GM19043 (cell line): Measurements from ENCODE around the gene TMUB2.
"Not testable (repeated sequence)": the region's sequence is repeated elsewhere in the genome, so short reads cannot be mapped to it uniquely, and the experiment has no call there.

Source experiments
- ATAC-seq: cut with Tn5 transposase; IDR thresholded peaks from one replicate; pipeline ENCODE4 v1.9.1; 2021; ENCODE audit warnings: low read depth; ENCODE audit not compliant: unreplicated experiment

TMUB2 gene

GRCh38 chr17:44217738-44218343, 31.1 kb downstream of the TMUB2 start:
- ATAC-seq = no peak

DNA sequence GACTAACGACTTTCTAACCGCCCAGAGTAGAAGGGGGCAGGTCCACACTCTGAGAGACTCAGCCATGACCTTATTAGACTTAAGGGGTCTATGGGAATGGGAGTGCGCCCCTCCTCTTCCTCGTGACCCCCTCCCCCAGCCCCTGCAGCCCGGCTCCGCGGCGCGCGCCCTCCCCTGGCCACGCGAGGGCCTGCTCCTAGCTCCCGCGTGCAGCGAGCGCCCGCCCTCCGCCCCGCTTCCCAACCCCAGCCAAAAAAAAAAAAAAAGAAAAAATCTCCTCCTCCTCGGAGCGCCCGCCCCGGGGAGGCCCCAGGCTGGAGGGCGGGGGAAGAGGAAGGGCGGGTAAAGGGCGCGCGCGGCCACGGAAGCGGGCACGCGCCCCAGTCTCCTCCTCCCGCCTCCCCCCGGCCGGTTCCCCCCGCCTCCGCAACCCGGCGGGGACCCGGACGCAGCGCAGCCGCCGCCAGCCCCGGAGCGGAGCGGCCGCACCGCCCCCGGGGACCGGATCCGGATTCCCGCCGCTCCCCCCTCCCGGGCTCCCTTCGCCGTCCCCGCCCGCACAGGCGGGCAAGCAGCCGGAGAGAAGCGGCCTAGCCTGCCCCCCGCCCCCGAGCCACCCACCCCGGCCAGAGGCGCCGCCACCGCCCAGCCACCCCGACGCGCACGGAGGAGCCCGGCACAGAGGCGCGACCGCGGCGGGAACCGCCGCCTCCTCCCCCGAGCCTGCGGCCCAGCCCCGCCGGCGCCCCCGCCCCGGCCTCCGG, 31.8 kb downstream of the TMUB2 start:
- no peak for ATAC-seq

- ATAC-seq = no peak
These were observed 32.4 kb downstream of the TMUB2 start for GRCh38 chr17:44219108-44219615.

DNA sequence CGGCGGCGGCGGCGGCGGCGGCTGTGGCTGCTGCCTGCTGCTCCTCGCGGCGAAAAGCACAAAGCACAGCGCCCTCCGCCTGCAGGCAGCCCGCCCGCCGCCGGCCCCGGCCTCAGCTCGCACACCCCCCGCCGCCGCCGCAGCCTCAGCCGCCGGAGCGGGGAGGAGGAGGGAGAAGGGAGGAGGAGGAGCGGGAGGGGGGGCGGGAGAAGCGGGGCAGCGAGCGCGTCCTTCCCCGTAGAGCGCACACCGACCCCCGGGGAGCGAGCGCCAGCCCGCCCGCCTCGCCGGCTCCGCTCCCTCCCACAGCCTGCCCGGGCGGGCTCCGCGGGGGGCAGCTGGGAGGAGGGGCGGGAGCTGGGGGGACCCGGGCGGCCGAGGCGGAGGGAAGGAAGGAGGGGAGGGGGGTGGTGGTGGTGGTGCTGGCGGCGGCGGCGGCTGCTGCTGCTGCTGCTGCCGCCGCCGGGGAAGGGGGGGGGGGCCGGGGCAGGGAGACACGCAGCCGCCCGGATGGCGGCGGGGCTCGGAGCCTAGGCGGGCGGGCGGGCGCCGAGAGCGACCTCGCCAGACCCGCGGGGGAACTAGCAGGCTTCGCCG, 32.9 kb downstream of the TMUB2 start, which contains the start of gene UBTF:
UBTF (minus strand) TSS at position 60 of the 597 bp plus-strand sequence. CDS start 1,446 bp downstream, outside the sequence.
- no peak for ATAC-seq

- ATAC-seq = no peak
These were observed 33.7 kb downstream of the TMUB2 start for GRCh38 chr17:44220213-44221083.

GRCh38 chr17:44221084-44221861, 34.5 kb downstream of the TMUB2 start:
- no peak for ATAC-seq

- ATAC-seq = no peak
These were observed 35.0 kb downstream of the TMUB2 start for GRCh38 chr17:44221862-44222111.

- no peak for ATAC-seq
These were observed 35.5 kb downstream of the TMUB2 start for GRCh38 chr17:44222112-44222869.

- ATAC-seq = no peak
These were observed 36.8 kb downstream of the TMUB2 start for GRCh38 chr17:44223541-44224071.

GRCh38 chr17:44229090-44229489, 42.3 kb downstream of the TMUB2 start:
- no peak for ATAC-seq

- no peak for ATAC-seq
These were observed 43.4 kb downstream of the TMUB2 start for GRCh38 chr17:44230140-44230539.

GRCh38 chr17:44232061-44232460, 45.3 kb downstream of the TMUB2 start:
- no peak for ATAC-seq

DNA sequence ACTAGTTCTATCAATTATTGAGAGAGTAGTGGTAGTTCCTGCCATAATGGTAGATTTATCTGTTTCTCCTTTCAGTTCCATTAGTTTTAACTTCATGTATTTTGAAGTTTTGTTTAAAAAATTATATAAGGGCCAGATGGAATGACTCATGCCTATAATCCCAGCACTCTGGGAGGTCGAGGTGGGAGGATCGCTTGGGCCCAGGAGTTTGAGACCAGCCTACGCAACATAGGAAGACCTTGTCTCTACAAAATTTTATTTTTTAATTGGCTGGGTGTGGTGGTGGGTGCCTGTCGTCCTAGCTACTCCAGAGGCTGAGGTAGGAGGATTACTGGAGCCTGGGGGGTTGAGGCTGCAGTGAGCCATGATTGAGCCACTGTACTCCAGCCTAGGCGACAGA, 46.8 kb downstream of the TMUB2 start:
- no peak for ATAC-seq

DNA sequence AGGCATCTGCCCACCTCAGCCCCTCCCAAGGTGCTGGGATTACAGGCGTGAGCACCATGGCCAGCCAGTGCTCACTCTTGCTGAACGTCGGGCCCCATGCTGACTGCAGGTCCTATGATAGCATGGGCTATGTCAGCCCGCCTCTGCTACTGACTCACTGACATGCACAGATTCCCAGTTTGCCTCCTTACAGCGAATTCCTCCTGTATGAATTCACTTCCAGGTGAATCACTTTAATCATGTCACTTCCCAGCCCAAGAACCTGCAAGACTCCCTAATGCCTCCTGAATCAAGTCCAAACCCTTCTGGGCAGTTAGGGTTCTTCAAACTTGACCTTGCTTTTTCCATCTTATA, 48.8 kb downstream of the TMUB2 start:
- ATAC-seq = no peak

DNA sequence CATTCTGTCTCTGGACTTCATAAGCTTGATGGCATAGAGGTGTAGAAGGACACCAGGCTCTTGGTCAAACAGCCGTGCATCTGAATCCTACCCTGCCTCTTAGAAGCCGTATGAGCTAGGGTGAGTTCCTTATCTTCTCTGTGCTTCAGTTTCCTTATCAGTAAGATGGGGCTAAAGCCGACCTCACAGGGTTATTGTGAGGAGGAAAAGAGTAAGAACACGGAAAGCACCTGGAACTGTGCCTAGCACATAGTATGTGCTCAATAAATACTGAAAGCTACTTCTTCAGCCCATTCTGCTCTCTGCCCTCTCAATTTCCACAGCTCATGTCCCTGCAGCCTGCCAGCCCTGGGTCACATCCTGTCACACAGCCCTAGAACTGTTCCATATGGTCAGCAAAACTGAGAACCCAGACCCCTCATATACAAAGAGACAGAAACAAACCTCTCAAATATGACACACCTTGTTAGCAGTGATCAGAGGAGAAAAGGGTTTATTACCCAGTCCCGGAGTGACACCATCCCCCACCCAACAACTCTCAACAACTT, 49.7 kb downstream of the TMUB2 start:
- no peak for ATAC-seq

DNA sequence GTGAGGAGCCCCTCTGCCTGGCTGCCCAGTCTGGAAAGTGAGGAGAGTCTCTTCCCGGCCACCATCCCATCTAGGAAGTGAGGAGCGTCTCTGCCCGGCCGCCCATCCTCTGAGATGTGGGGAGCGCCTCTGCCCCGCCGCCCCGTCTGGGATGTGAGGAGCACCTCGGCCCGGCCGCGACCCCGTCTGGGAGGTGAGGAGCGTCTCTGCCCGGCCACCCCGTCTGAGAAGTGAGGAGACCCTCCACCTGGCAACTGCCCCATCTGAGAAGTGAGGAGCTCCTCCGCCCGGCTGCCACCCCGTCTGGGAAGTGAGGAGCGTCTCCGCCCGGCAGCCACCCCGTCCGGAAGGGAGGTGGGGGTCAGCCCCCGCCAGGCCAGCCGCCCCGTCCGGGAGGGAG, 51.1 kb downstream of the TMUB2 start:
- not testable (repeated sequence) for ATAC-seq

DNA sequence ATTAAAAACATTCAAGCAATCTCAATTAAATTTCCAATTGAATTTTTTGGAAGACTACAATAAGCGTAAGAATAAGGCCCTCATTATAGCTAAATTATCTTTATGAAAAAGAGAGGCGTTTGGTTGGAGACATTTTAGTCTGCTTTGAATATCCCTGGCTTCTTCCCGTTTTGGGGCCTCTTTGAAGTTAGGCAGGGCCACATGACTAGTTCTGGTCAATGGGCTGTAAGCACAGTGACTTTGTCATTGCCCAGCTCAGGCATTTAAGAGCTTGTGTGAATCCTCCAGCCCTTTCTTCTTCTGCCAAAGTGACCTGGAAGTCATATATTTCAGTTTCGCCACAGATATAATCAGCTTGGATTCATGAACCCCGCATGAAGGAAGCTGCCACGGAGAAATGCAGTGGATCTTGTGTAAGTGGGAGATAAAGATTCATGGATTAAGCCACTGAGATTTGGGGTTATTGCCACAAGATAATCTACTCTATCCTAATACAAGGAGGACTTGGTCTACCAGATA, 54.4 kb downstream of the TMUB2 start:
- no peak for ATAC-seq
